ENCODE results near the gene IFNGR1. TPM values are rescaled to one million over a fixed set of nuclear protein-coding genes. Genes with fewer than 3 reads are reported as not detected.

The IFNGR1 gene
- total RNA-seq: 10 to 100 TPM; 24.6 to 72.7 (median 26.8) TPM

GRCh38 chr6:137218917-137219663, at the start of gene IFNGR1:
Gene IFNGR1, minus strand, starts transcription at chr6:137219385. Its CDS starts 58 bp downstream, at chr6:137219327.
- in situ Hi-C loops (cut with MboI; ENCODE audit: low pct_unique_long_range_greater_than_20kb in 2 of 9, low sequenced_read_pairs in 9 of 9, unreplicated experiment in 9 of 9): no loop called here
- WGBS, 10 experiments: 0 to 1% (median 0%) methylated on average over 4 to 12 of the region's 64 CpGs; no CpG with 5 or more reads in 5 of the 10 experiments
- peaks cover 13 to 24% of the 10 kb centered on the region in 2 donors for H3K4me1 ChIP-seq (replicated peaks in 1 of 2)
- peak; percentile 81 to 98 (median 96) for ATAC-seq (replicated peaks in 6 of 8)
- H3K27ac ChIP-seq: peak within 1 kb of the TSS; percentile 91 to 93
- H3K4me3 ChIP-seq: peak within 1 kb of the TSS; percentile 78 to 98 (median 81)

GRCh38 chr6:137268911-137269310, 49.7 kb upstream of the IFNGR1 start:
- ATAC-seq (replicated peaks in 6 of 8): no peak
- in situ Hi-C loops (cut with MboI; ENCODE audit: low pct_unique_long_range_greater_than_20kb in 2 of 9, low sequenced_read_pairs in 9 of 9, unreplicated experiment in 9 of 9): loop anchor here in 5 of 9 experiments (10.0 to 25.0 kb wide), 3 partner anchors 182 to 376 kb away; no protein-coding TSS in a partner anchor
- no peak overlapping the region for H3K4me3 ChIP-seq
- WGBS, 10 experiments: 60 to 100% (median 89%) methylated on average over 1 to 3 of the region's 3 CpGs
- no peak overlapping the region for H3K27ac ChIP-seq
- no peaks in the 10 kb centered on the region for H3K4me1 ChIP-seq (replicated peaks in 1 of 2)

GRCh38 chr6:137266309-137266586, 47.1 kb upstream of the IFNGR1 start:
- Histone ChIP-seq H3K4me1 (replicated peaks in 1 of 2) (no peaks in the 10 kb centered on the region), H3K4me3 (no peak overlapping the region), H3K27ac (no peak overlapping the region)
- in situ Hi-C loops (cut with MboI; ENCODE audit: low pct_unique_long_range_greater_than_20kb in 2 of 9, low sequenced_read_pairs in 9 of 9, unreplicated experiment in 9 of 9): loop anchor here in 5 of 9 experiments (10.0 to 25.0 kb wide), 3 partner anchors 179 to 379 kb away; no protein-coding TSS in a partner anchor
- ATAC-seq (replicated peaks in 6 of 8): no peak
- WGBS, 10 experiments: 15 to 94% (median 79%) methylated on average over 1 to 4 of the region's 4 CpGs

GRCh38 chr6:137265561-137266308, 46.5 kb upstream of the IFNGR1 start:
- in situ Hi-C loops (cut with MboI; ENCODE audit: low pct_unique_long_range_greater_than_20kb in 2 of 9, low sequenced_read_pairs in 9 of 9, unreplicated experiment in 9 of 9): loop anchor here in 5 of 9 experiments (10.0 to 25.0 kb wide), 3 partner anchors 178 to 379 kb away; no protein-coding TSS in a partner anchor
- no peak overlapping the region for H3K27ac ChIP-seq
- H3K4me3 ChIP-seq: no peak overlapping the region
- ATAC-seq (replicated peaks in 6 of 8): peak in 2 of 8 experiments; percentile 63 to 72
- no peaks in the 10 kb centered on the region for H3K4me1 ChIP-seq (replicated peaks in 1 of 2)
- WGBS, 10 experiments: 0 to 95% (median 85%) methylated on average over 1 to 7 of the region's 7 CpGs; no CpG with 5 or more reads in 1 of the 10 experiments

GRCh38 chr6:137264311-137265075, 45.3 kb upstream of the IFNGR1 start:
- no peak overlapping the region for H3K4me3 ChIP-seq
- ATAC-seq (replicated peaks in 6 of 8): peak in 2 of 8 experiments; percentile 23 to 42
- in situ Hi-C loops (cut with MboI; ENCODE audit: low pct_unique_long_range_greater_than_20kb in 2 of 9, low sequenced_read_pairs in 9 of 9, unreplicated experiment in 9 of 9): loop anchor here in 5 of 9 experiments (10.0 to 25.0 kb wide), 3 partner anchors 177 to 380 kb away; no protein-coding TSS in a partner anchor

GRCh38 chr6:137261761-137262160, 42.6 kb upstream of the IFNGR1 start:
- no peak overlapping the region for H3K4me3 ChIP-seq
- ATAC-seq (replicated peaks in 6 of 8): peak in 1 of 8 experiments; percentile 26
- H3K27ac ChIP-seq: no peak overlapping the region
- peaks cover 0 to 2% of the 10 kb centered on the region in 2 donors for H3K4me1 ChIP-seq (replicated peaks in 1 of 2)
- in situ Hi-C loops (cut with MboI; ENCODE audit: low pct_unique_long_range_greater_than_20kb in 2 of 9, low sequenced_read_pairs in 9 of 9, unreplicated experiment in 9 of 9): loop anchor here in 5 of 9 experiments (10.0 to 25.0 kb wide), 3 partner anchors 174 to 383 kb away; no protein-coding TSS in a partner anchor

More at GRCh38 chr6:137264311-137265075, 45.3 kb upstream of the IFNGR1 start:
- Histone ChIP-seq H3K4me1 (replicated peaks in 1 of 2) (peaks cover 0 to 2% of the 10 kb centered on the region in 2 donors), H3K27ac (no peak overlapping the region)
- 17 to 100% (median 67%) methylated on average over 1 to 5 of the region's 5 CpGs for WGBS, 10 experiments

GRCh38 chr6:137261361-137261760, 42.2 kb upstream of the IFNGR1 start:
- ATAC-seq (replicated peaks in 6 of 8): no peak
- WGBS, 10 experiments: 45 to 91% (median 67%) methylated on average over 1 to 3 of the region's 3 CpGs; no CpG with 5 or more reads in 3 of the 10 experiments
- Histone ChIP-seq H3K27ac (no peak overlapping the region), H3K4me3 (no peak overlapping the region), H3K4me1 (replicated peaks in 1 of 2) (peaks cover 0 to 2% of the 10 kb centered on the region in 2 donors)
- in situ Hi-C loops (cut with MboI; ENCODE audit: low pct_unique_long_range_greater_than_20kb in 2 of 9, low sequenced_read_pairs in 9 of 9, unreplicated experiment in 9 of 9): loop anchor here in 5 of 9 experiments (10.0 to 25.0 kb wide), 3 partner anchors 174 to 383 kb away; no protein-coding TSS in a partner anchor

- 51 to 100% (median 86%) methylated on average over 1 to 6 of the region's 6 CpGs for WGBS, 10 experiments
Observed at GRCh38 chr6:137260217-137260616, 41.0 kb upstream of the IFNGR1 start.

GRCh38 chr6:137259349-137259748, 40.2 kb upstream of the IFNGR1 start:
- H3K4me3 ChIP-seq: no peak overlapping the region
- in situ Hi-C loops (cut with MboI; ENCODE audit: low pct_unique_long_range_greater_than_20kb in 2 of 9, low sequenced_read_pairs in 9 of 9, unreplicated experiment in 9 of 9): loop anchor here in 4 of 9 experiments (25.0 kb wide), 2 partner anchors 172 to 378 kb away; no protein-coding TSS in a partner anchor
- no peak for ATAC-seq (replicated peaks in 6 of 8)
- no peak overlapping the region for H3K27ac ChIP-seq
- peaks cover 0 to 2% of the 10 kb centered on the region in 2 donors for H3K4me1 ChIP-seq (replicated peaks in 1 of 2)

More at GRCh38 chr6:137260217-137260616, 41.0 kb upstream of the IFNGR1 start:
- H3K4me3 ChIP-seq: no peak overlapping the region
- no peak overlapping the region for H3K27ac ChIP-seq
- in situ Hi-C loops (cut with MboI; ENCODE audit: low pct_unique_long_range_greater_than_20kb in 2 of 9, low sequenced_read_pairs in 9 of 9, unreplicated experiment in 9 of 9): loop anchor here in 5 of 9 experiments (10.0 to 25.0 kb wide), 3 partner anchors 173 to 385 kb away; no protein-coding TSS in a partner anchor
- peaks cover 0 to 2% of the 10 kb centered on the region in 2 donors for H3K4me1 ChIP-seq (replicated peaks in 1 of 2)
- peak in 4 of 8 experiments; percentile 35 to 76 (median 53) for ATAC-seq (replicated peaks in 6 of 8)

- H3K4me3 ChIP-seq: no peak overlapping the region
- H3K4me1 ChIP-seq (replicated peaks in 1 of 2): peaks cover 0 to 2% of the 10 kb centered on the region in 2 donors
- H3K27ac ChIP-seq: no peak overlapping the region
- peak in 1 of 8 experiments; percentile 24 for ATAC-seq (replicated peaks in 6 of 8)
- in situ Hi-C loops (cut with MboI; ENCODE audit: low pct_unique_long_range_greater_than_20kb in 2 of 9, low sequenced_read_pairs in 9 of 9, unreplicated experiment in 9 of 9): loop anchor here in 4 of 9 experiments (25.0 kb wide), 2 partner anchors 171 to 379 kb away; no protein-coding TSS in a partner anchor
- WGBS, 10 experiments: 40 to 92% (median 89%) methylated on average over 1 to 3 of the region's 3 CpGs; no CpG with 5 or more reads in 4 of the 10 experiments
Observed at GRCh38 chr6:137258170-137258569, 39.0 kb upstream of the IFNGR1 start.

GRCh38 chr6:137256350-137257103, 37.3 kb upstream of the IFNGR1 start:
- Histone ChIP-seq H3K4me3 (no peak overlapping the region), H3K4me1 (replicated peaks in 1 of 2) (peaks cover 0 to 2% of the 10 kb centered on the region in 2 donors), H3K27ac (no peak overlapping the region)
- in situ Hi-C loops (cut with MboI; ENCODE audit: low pct_unique_long_range_greater_than_20kb in 2 of 9, low sequenced_read_pairs in 9 of 9, unreplicated experiment in 9 of 9): loop anchor here in 4 of 9 experiments (25.0 kb wide), 2 partner anchors 169 to 381 kb away; no protein-coding TSS in a partner anchor
- ATAC-seq (replicated peaks in 6 of 8): no peak
- WGBS, 10 experiments: 50 to 100% (median 100%) methylated on average over 1 of the region's 1 CpG; no CpG with 5 or more reads in 5 of the 10 experiments
